NCI-H2227 treated with DMSO at 0.1 percent for 48 hours (cell line): Measurements from ENCODE around the gene PLA2G3.
"Not testable (repeated sequence)": the region's sequence is repeated elsewhere in the genome, so short reads cannot be mapped to it uniquely, and the experiment has no call there.

ENCODE experiments used
- DNase-seq: peaks from one replicate; lab custom pipeline; 2025; lab: John Stamatoyannopoulos, UW

The PLA2G3 gene

DNA sequence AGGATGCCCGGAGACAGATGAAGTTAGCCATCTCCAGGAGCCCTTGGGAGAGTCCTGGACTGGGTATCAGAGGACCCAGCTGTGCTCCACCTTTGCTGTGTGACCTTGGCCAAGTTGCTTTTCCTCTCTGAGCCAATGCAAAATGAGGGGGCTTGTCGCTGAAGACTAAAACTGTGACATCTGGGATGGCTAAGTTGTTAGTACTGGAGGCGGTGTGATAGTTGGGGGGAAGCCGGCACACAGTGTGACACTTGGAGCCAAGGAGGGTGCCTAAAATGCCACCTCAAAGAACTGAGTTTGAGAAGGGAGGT, 17.1 kb downstream of the PLA2G3 start:
- no peak for DNase-seq

DNA sequence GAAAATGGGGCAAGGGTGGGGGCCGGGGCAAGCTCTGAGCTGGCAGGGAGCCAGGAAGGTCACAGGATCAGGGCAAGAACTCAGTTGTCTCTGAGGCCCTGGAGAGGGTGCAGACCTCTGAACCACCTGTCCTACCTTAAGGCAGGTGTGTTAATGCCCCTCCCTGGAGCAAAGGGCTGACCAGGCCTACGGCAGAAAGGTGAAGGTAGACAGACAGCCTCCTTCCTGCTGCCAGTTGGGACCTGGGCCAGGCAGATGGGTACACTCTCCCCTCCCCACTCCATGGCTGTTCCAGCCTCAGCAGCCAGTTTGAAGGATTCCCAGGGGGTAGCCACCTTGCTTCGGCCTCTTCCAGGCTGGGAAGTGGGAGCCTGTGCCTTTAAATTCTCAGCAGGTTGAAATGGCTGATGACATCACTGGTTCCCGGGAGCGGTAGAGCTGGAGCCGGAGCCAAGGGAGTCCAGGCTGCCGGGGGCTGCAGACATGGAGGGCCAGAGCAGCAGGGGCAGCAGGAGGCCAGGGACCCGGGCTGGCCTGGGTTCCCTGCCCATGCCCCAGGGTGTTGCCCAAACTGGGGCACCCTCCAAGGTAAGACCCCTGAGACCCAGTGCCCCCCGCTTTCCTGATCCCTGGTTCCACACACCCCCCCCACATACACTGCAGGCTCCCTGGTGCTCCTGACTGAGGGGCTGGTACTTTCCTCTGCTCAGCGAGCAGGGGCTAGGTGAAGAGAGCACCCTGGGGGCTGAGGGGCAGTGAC, 17.6 kb downstream of the PLA2G3 start, which contains the start of gene INPP5J:
Gene INPP5J (plus strand): TSS at position 435 of the 760 bp plus-strand sequence. CDS start 49 bp downstream, at position 484.
- peak; percentile 20 for DNase-seq

DNA sequence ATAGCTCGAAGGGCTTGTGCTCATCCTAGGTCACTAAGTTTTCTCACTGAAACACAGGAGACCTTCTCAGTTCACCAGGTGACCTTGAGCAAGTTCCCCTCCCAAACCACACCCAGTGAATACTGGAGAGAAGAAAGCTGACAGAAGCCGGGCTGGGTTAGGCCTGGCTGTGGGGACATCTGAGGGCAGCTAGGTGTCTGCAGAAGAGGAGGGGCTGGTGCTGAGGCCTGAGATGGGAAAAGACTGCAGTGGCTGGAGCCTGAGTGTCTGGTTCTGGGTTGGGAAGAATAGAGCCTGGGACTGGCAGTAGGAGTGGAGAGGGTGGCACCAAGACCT, 18.1 kb downstream of the PLA2G3 start:
- no peak for DNase-seq

DNA sequence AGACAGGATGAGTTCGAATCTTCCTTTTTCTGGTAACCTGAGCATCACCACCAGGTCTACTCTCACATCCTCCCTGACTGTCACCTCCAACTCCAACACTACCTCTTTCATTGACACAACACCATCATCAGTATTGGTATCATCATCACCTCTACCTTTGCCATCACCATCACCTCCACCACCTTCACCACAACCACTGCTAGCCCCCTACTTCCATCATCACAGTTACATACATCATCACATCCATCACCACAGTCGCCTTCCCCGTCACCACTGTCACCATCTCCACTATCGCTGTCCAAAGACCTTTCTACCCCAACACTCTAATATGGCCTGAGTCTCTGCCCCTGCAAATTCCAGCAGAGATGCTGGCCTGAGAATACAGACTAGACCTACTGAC, 18.9 kb downstream of the PLA2G3 start:
- no peak for DNase-seq

DNA sequence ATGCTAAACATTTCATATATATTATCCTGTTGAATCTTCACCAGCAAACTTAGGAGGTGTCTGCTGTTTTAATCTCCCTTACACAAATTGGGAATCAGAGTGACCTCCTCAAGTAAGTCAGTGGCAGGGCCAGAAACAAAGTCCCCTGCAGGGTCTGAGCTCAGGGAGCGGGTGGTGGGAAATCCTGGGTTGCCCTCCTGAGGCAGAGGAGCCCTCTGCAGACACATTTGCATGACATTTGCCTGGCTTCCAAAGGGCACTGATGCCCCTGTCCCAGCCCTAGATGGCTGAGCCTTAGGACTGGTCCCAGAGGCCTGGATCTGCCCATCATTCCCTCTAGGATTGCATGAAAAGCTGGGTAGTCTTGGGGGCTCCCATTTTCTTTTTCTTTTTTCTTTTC, 19.7 kb downstream of the PLA2G3 start:
- no peak for DNase-seq

DNA sequence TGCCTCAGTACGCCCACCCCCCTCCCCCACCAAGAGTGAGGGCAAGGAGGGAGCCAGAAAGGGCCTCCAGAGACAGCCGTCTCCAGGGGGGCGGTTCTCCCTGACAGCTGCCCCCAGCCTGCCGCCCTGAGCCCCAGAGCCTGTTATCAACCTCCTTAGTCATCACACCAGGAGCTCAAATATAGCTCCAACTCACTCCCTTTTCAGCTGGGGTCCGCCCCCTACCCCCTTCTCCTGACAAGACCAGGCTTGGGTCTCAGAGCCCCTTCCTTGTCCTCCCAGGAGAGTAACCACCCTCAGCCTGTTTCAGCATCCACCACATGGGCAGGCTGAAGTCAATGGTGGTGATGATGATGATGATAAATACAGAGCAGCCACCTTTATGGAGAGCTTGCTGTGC, 20.1 kb downstream of the PLA2G3 start:
- no peak for DNase-seq

DNA sequence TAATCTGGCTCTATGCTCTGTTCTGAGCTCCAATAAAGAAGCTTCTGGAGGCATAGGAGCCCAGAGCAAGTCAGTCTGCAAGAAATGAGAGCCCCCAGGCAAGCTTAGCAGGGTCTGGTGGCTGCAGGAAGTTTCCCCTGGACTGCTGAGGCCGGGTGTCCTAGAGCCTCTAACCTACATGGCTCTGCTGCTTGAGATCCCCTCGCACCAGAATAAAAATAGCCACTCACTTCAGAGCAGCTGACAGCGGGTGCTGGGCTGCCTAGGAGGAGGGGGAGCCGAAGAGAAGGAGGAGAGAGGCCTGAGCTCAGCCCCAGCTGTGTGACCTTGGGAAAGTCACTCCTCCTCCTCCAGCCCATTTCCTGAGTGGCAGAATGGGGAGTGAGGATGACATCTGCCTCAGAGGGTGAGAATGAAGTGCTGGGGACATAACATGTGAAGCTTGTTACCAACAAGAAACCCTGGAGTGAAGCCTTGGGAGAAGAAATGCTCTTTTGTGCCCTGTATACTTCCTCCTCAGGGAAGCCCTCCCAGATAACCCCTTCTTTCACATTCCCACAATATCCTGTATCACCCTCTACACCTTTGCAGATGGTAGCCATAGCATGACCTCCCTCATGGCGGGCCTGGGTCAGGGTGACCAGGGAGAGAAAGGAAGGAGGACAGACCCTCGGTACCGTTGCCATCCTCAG, 21.1 kb downstream of the PLA2G3 start:
- no peak for DNase-seq

DNA sequence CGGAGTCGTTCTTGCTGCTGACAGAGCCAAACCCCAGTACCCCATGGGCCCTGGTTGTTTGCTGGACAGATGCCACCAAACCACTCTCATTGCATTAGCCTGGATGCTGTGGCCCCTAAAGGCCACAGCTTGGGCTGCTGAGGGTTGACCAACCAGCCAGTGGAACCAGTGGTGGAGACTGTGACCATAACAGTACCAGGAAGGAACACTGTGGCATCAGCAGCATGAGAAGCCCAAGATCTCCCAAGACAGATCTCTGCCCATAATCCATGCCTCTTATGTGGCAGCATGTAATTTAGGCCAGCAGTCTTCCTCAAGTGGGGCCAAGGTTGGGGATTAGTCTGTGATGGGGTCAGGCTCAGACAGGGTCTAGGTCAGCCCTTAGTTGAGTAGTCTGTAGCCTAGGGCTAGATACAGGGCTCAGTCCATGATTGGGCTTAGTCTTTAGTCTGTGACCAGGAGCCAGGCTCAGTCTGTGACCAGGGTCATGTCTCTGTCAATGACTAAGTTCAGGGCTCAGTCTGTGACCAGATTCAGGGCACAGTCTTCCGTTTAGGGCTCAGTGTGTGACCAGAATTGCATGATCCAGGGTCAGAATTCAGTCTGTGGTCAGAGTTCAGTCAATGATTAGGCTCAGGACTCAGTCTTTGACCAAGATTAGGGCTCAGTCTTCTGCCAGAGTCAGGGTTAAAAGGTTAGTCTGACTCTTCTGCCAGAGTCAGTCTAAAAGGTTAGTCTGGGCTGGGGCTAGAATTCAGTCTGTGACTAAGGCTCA, 22.1 kb downstream of the PLA2G3 start:
- DNase-seq, result no peak

DNA sequence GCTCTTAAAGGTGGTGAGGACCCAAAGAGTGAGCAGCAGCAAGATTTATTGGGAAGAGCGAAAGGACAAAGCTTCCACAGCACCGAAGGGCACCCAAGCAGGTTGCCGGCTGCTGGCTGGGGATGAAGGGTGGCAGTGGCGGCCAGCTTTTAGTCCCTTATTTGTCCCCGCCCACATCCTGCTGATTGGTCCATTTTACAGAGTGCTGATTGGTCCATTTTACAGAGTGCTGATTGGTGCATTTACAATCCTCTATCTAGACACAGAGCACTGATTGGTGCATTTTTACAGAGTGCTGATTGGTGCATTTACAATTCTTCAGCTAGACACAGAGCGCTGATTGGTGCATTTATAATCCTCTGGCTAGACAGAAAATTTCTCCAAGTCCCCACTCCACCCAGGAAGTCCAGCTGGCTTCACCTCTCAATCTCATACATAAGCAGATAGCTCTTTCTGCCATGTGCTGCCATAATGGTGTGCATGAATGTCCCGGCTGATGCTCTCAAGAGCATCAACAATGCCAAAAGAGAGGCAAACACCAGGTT, 27.7 kb downstream of the PLA2G3 start:
- DNase-seq, result not testable (repeated sequence)

DNA sequence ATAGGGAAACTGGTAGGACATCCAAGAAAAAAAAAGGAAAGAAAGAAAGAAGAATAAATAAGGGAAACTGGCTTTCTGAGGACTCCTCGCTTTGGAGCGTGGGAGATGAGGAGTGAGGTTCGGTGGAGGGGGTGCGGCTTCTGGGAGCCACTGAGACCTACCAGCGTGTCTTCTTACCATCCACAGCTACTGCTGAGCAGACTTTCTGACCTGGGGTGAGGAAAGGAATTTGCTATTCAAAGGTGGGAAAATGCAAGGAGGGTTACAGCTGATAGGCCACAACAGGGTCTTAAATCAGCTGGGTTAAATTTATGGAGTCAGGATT, 32.5 kb downstream of the PLA2G3 start:
- no peak for DNase-seq

DNA sequence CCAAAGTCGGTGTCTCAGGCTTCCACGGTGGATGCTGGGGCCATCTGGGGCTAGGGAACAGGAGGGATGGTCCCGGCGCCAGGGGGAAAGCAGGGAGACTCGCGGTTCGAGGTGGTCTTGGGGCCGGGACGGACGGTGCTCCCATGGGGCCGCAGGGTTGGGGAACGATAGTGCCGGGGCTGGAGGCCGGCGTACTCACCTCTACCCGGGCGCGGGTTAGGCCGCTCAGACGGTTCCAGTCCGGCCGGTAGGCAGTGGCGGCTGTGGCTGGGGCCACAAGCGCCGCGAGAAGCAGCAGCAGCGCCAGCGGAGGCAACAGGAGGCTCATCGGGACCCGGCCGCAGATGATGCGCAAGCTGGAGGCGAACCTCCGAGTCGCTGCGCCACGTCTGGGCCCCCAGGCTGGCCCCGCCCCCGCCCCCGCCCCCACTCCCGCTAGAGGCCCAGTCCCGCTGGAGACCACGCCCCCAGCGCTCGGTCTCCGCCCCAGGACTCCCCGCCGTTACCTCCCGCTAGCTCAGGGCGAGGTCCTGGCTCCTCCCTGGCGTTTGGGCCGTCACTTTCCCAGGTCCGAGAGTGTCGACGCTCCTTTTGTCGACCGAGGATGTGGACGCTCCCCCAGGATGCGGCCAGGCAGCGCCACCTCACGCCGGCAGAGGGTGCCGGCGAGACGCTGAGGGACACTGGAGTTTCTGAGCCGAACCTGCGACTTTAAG, 33.0 kb downstream of the PLA2G3 start, which contains the start of gene SELENOM:
Gene SELENOM (minus strand): TSS at position 391 of the 716 bp plus-strand sequence. CDS start 63 bp downstream, at position 328.
- DNase-seq, result peak; percentile 76

DNA sequence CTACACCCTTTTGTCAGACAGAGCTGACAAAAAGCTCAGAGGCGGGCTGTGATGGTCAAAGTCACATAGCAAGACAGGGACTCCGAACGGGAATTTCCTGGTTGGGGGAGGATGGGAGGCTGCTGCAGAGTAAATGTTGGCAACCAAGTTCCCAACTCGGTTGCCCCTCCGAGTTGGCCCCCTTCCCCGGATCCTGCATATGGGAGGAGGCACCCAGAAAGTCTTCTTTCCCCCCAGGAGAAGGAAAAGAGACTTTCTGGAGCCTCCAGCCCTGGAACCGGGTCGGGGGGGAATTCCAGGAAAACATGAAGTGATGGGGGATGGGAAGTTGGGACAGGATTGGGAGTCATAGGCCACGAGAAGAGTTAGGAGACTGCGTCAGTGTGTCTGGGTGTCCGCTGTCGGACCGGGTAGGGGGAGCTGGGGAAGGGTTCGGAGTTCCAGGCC, 33.6 kb downstream of the PLA2G3 start:
- no peak for DNase-seq

DNA sequence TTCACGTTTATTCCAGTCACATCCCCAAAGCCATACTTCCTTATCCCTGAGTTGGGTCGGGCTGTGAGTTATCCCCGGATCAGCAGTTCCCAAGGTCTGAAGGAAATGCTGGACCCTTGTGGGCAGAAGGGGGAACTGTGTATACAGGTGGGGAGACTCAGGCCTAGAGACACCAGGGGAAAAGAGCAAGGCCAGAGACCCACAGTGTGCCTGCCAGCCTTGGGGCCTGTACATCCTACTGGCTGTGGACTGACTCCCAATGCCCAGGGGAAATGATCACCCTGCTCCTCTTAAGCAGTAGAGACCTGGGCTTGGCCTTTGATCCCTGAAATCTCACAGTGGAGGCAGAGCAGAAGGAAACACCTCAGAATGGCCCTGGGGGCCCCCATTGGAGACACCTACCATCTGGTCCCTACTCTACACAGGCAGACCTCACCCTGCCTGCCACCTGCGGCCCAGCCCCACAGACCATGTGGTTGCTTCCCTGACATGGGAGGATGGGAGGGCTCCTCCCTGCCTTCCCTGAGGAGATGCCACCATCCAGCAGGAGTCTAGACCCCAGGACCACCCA, 34.2 kb downstream of the PLA2G3 start:
- DNase-seq, result no peak

DNA sequence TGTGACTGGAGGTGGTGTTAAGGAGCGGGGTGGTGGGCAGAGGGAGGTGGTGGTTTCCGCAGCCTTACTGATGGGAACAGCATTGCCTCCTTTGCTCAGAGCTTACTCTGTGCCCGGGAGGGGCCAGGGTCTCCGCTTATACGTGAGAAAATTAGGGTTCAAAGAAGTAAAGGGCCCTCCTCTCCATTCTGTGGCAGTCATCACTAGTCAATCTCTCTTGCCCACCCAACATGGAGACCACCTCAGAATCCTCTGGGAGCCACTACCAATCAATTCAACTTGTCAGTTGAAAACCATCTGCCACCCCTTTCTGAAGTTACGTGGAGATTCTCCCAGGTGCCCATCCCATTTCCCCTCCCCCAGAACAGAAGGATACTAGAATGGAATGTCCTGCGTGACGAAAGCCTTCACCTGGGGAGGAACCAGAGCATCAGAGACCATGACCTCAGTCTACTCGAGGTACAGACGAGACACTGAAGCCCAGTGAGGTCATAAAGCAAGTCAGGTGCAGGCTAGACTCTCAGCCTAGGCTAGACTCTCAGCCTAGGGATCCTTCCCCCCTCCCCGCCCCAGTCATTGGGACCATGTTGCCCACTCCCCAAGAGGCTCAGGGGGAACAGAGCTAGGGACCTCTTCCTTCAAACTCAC, 34.9 kb downstream of the PLA2G3 start:
- no peak for DNase-seq

DNA sequence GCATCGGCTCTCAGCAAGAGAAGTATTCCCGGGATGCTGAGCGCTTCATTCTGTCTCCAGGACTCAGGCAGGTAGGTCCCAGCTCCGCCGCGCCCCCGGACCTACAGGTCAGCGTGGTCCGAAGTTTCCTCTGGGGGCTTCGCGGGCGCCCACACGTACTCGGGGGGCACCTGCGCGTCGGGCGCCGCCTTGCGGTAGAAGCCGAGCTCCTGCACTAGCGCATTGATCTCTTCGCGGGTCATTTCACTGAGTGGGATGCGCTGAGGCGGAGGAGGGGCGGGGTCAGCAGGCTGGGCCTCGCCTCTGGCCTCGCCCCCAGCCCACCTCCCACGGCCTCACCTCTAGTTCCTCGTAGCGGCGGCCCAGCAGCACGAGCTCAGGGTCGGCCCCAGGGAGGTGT, 35.4 kb downstream of the PLA2G3 start:
- DNase-seq, result no peak

DNA sequence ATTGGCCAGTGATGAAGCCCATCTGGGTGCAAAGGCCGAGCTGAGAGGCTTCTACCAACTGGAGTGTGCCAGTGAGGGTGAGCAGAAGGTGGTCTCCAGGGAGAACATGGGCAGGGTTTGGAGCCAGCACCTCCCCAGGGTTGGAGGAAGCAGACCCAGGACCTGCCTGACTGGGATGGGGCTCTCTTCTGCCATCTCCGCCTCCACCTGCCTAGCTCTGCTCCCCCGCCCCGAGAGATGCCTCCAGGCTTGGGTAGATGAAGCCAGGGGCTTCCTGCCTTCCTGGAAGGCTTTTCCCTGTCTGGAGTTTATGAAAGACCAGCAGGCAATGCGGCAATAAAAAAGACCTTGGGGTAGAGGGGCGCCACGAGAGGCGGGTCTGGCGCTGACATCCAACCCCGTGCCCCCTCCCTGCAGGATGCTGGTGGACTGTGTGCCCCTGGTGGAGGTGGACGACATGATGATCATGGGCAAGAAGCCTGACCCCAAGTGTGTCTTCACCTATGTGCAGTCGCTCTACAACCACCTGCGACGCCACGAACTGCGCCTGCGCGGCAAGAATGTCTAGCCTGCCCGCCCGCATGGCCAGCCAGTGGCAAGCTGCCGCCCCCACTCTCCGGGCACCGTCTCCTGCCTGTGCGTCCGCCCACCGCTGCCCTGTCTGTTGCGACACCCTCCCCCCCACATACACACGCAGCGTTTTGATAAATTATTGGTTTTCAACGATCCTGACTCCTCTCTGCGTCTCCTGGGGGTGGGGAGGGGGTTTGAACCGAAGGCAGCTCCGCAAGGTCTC, 36.2 kb downstream of the PLA2G3 start:
- DNase-seq, result no peak

DNA sequence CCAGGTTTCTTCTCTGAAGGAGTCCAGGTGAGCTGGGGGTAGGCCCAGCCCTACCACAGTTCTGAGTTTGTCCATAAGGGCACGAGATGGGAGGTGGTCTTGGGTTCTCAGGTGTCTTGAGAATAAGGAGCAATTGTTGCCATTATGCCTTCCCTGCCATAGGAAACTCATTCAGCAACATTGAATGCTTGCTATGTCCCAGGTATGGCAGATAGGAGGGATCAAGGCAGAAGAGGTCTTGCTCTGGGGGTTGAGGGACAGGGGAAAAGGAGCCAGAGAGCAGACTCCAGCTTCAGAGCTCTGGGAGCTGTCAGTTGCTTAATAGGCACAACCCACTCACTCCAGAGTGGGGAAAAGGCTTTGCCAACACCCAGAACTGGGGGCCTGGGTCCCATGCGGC, 37.2 kb downstream of the PLA2G3 start:
- no peak for DNase-seq

DNA sequence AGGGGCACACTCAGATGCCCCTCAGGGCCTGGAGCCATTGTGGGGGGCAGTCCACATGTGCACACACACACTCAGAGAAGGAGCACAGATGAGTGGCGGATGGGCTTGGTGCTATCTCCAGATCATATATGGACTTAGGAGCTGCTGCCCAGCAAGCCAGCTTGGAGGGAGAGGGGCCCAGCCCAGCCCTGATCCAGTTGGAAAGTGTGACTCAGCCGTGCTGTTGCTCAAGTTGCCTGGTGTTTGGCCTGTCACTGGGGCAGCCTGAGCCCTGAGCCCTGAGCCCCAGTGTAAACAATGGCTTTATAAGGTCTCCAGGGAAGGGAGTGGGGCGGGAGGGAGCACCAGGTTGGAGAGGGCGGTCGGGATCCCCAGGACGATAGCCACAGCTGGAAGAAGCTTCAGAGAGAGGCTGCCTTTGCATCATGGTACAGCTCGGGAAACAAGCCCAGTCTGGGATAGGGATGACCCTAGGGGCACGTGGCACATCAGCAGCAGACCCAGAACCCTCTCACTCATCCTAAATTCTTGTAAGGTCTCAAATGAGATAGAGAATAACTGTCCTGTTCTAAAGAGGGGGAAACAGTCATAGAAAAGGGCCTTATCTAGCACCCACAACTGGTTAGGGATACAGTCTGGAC, 37.7 kb downstream of the PLA2G3 start:
- DNase-seq, result no peak

DNA sequence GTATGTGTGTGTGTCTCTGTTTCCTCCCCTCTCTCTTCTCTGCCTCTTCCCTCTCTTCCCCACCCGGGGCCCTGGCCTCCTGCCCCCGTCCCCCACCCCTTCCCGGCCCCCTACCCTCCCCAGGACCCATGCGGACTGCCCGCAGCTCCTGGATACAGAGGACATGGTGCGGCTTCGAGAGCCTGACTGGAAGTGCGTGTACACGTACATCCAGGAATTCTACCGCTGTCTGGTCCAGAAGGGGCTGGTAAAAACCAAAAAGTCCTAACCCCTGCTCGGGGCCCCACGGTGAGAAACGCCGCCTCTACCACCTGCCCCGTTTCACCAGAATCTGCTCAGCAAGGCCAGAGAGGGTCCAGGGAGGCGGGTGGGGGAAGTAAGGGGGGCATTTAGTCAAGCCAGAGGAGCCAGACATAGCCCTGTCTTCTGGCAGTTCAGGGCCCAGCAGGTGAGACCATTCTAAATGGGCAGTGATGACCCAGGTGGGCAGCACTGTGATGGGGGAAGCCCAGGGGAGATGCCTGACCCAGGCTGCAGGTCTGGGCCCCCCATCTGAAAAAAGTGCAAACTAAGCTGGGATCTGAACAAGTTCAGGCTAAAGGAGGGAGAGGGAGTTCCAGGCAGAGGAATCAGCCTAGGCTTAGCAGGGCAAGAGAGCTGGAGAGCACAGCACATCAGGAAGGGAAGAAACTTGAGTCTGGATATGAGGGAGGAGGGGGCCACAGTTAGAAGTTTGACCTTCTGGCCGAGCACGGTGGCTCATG, 39.4 kb downstream of the PLA2G3 start:
- DNase-seq, result no peak
